ENCODE measurements around the gene CHSY3. TPM values are rescaled to one million over a fixed set of nuclear protein-coding genes. Genes with fewer than 3 reads are reported as not detected.

The CHSY3 gene
- total and polyA plus RNA-seq, 12 donors, result 0.15 to 1.6 (median 1.0) TPM

- DNase-seq (no peak), ATAC-seq (no peak)
- 93 to 94% methylated on average over 4 of the region's 4 CpGs for WGBS, 2 donors
- H3K27ac ChIP-seq, result no peak overlapping the region
- H3K27me3 ChIP-seq, result no peaks in the 10 kb centered on the region
- no peaks in the 10 kb centered on the region for H3K36me3 ChIP-seq
- TF ChIP-seq CTCF (IDR thresholded peaks at IDR 0.05), result no peak
- H3K4me1 ChIP-seq, result peaks cover 0 to 20% (median 0%) of the 10 kb centered on the region in 9 donors
- H3K9me3 ChIP-seq, result no peaks in the 10 kb centered on the region
- intact Hi-C loops (cut with DNase I), result no loop called here
- no peak overlapping the region for H3K4me3 ChIP-seq
These were observed 96.2 kb downstream of the CHSY3 start for GRCh38 chr5:130000460-130000859.

- intact Hi-C loops (cut with DNase I), result no loop called here
- ATAC-seq (peak in 1 of 8 donors; percentile 47), DNase-seq (no peak)
- 83 to 90% methylated on average over 3 of the region's 3 CpGs for WGBS, 2 donors
- Histone ChIP-seq H3K36me3 (no peaks in the 10 kb centered on the region), H3K9me3 (no peaks in the 10 kb centered on the region), H3K4me3 (no peak overlapping the region), H3K27ac (peak overlapping the region in 1 of 10 donors; percentile 44), H3K4me1 (peaks cover 0 to 20% (median 0%) of the 10 kb centered on the region in 9 donors), H3K27me3 (no peaks in the 10 kb centered on the region)
- no peak for TF ChIP-seq CTCF (IDR thresholded peaks at IDR 0.05)
These were observed 97.9 kb downstream of the CHSY3 start for GRCh38 chr5:130002183-130002582.

- peak in 2 of 8 donors; percentile 24 to 31 for ATAC-seq
- no peaks in the 10 kb centered on the region for H3K36me3 ChIP-seq
- TF ChIP-seq CTCF (IDR thresholded peaks at IDR 0.05), result no peak
These were observed 98.6 kb downstream of the CHSY3 start for GRCh38 chr5:130002876-130003275.

GRCh38 chr5:130011986-130012385 is 107.7 kb downstream of the CHSY3 start:
- peaks cover 0 to 56% (median 8%) of the 10 kb centered on the region in 11 donors for H3K9me3 ChIP-seq
- intact Hi-C loops (cut with DNase I), result no loop called here
- no peak for TF ChIP-seq CTCF (IDR thresholded peaks at IDR 0.05)
- H3K27ac ChIP-seq, result no peak overlapping the region
- WGBS, 2 donors, result 95 to 97% methylated on average over 3 of the region's 3 CpGs
- H3K4me1 ChIP-seq, result no peaks in the 10 kb centered on the region
- H3K4me3 ChIP-seq, result no peak overlapping the region
- no peaks in the 10 kb centered on the region for H3K27me3 ChIP-seq
- no peak for ATAC-seq
- DNase-seq, result no peak
- no peaks in the 10 kb centered on the region for H3K36me3 ChIP-seq

More at GRCh38 chr5:130002876-130003275, 98.6 kb downstream of the CHSY3 start:
- Histone ChIP-seq H3K4me3 (no peak overlapping the region), H3K27ac (peak overlapping the region in 2 of 10 donors; percentile 28 to 61), H3K4me1 (peaks cover 0 to 20% (median 0%) of the 10 kb centered on the region in 9 donors), H3K27me3 (no peaks in the 10 kb centered on the region), H3K9me3 (no peaks in the 10 kb centered on the region)
- WGBS, 2 donors, result 65 to 77% methylated on average over 3 of the region's 3 CpGs
- no peak for DNase-seq
- intact Hi-C loops (cut with DNase I), result no loop called here
